LoVo (cell line): ENCODE data around the gene FBXL22.

ENCODE experiments used
- DNase-seq: peaks from one replicate; pipeline ENCODE4 v3.0.0-alpha.2; 2016; ENCODE audit warnings: low spot score

FBXL22 gene, protein sequence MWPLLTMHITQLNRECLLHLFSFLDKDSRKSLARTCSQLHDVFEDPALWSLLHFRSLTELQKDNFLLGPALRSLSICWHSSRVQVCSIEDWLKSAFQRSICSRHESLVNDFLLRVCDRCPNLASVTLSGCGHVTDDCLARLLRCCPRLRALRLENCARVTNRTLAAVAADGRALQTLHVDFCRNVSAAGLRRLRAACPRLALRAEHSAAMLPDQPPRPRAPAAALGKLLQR

DNA sequence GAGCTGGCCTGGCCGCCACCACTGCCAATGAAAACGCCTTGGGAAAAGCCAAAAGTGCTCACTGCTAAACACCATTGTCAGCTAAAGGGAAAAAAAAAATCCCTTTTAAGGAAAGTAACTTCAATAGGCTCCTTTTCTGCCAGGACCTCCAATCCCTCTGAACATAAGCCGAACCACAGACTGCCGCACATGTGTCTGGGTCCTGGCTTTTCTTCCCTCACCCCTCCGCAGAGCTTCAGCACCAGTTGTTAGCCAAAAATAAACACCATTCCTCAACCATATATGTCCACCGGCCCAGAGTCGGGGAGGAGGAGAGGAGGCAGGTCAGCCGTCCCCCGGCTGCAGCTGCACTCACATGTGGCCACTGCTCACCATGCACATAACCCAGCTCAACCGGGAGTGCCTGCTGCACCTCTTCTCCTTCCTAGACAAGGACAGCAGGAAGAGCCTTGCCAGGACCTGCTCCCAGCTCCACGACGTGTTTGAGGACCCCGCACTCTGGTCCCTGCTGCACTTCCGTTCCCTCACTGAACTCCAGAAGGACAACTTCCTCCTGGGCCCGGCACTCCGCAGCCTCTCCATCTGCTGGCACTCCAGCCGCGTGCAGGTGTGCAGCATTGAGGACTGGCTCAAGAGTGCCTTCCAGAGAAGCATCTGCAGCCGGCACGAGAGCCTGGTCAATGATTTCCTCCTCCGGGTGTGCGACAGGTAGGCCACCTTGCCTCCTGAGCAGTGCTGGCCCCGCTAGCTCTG, at the start of gene FBXL22:
FBXL22 (plus strand) TSS at position 350 of the 753 bp plus-strand sequence; CDS start at position 356, 6 bp downstream.
- no peak for DNase-seq

- no peak for DNase-seq
These were observed 45.8 kb upstream of the FBXL22 start for GRCh38 chr15:63551400-63551799.

DNA sequence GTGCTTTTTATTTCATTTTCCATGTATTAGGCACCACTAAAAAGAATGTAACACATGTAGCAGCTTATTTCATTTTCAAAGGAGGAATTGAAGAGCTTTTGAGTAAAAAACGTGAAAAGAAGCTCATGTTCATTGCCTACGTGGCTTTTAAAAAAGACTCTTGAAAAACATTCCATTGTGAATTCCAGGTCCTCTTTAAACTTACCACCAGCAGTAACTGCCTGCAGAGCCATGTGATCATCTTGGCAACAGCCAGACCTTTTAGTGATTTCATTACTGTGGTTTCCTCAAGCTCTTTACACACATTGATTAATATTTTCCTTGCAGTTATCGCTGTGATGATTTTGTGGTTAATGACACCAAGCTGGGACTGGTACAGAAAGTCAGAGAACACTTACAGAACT, 43.8 kb upstream of the FBXL22 start:
- DNase-seq, result no peak

- no peak for DNase-seq
These were observed 42.8 kb upstream of the FBXL22 start for GRCh38 chr15:63554337-63554927.

DNA sequence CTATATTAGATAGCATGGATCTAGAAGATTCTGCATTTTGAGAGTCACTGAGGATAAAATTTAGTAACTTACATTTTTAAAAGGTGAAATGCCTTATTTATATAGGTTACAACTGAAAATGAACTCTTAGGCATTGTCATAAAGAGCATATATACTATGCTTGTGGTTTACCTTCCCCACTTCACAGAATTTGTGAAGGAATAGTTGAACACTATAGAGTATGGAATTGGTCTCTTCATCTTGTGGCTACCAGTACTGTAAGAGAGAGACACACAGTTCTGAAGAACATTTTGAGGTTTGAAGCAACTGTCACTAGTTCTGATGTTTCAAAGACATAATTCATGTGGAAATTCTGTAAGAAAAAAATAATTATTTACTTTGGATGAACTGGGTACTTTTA, 41.7 kb upstream of the FBXL22 start:
- no peak for DNase-seq

- no peak for DNase-seq
These were observed 40.9 kb upstream of the FBXL22 start for GRCh38 chr15:63556246-63556645.

DNA sequence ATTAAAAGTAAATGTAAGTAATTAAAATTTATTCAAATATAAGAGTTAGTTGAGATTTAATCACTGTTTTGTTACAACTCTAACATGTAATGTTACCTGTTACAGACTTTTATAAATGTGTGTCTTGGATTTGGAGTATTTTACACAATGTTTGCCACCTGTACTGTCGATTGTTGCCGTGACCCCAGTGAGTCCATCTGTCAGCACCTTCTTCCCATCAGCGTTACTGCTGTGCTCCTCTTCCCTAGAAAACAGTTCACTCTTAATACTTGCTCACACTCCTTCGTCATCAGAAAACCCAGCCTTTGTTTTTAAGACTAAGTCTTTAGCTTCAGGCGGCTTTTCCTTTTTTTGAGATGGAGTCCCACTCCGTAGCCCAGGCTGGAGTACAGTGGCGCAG, 40.5 kb upstream of the FBXL22 start:
- DNase-seq, result no peak

DNA sequence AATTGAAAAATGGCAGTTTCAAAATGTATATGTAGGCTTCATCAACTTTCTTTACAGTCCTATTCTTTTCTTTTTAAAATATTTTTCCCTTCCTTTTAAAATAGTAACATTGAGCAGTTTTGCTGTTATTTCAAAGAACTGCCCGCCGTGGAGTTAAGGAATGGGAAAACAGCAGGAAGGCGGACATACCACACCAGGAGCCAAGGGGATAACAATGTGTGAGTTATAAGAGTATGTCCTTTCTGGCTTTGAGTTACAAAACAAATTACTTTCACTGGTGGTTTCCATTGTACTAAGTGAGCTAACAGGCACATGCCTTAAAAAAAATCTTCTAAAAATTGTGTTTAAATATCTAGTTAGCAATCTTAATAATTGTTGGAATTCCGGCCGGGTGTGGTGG, 37.4 kb upstream of the FBXL22 start:
- DNase-seq, result no peak

GRCh38 chr15:63560741-63561448, 36.3 kb upstream of the FBXL22 start:
- no peak for DNase-seq

- no peak for DNase-seq
These were observed 33.1 kb upstream of the FBXL22 start for GRCh38 chr15:63564093-63564492.

DNA sequence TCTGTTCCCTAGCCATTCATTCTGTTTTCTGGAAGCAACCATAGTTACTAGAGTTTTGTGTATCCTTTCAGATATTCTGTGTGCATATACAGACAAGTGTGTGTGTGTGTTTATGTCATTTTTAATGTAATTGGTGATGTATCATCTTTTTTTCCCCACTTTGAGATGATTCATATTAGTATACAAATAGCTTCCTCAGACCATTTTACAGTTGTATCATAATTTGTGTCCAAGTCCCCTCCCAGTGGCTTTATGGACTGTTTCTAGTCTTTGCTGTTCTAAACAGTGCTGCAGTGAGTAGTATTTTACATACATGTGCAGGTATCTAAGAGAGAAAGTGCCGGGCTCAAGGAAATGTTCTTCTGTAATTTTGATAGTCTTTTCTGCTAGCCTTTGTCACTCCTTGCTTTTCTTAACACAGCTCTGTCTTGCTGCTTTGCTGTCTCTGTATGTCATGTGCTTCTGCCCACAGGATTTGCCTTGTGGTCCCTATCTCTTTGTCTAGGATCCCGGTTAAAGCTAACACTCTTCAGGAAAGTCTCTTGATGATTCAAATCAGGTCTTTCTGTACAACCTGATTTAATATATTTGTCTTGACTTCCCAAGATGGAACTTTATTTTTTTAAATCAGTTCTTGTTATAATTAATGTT, 31.5 kb upstream of the FBXL22 start:
- DNase-seq, result no peak

DNA sequence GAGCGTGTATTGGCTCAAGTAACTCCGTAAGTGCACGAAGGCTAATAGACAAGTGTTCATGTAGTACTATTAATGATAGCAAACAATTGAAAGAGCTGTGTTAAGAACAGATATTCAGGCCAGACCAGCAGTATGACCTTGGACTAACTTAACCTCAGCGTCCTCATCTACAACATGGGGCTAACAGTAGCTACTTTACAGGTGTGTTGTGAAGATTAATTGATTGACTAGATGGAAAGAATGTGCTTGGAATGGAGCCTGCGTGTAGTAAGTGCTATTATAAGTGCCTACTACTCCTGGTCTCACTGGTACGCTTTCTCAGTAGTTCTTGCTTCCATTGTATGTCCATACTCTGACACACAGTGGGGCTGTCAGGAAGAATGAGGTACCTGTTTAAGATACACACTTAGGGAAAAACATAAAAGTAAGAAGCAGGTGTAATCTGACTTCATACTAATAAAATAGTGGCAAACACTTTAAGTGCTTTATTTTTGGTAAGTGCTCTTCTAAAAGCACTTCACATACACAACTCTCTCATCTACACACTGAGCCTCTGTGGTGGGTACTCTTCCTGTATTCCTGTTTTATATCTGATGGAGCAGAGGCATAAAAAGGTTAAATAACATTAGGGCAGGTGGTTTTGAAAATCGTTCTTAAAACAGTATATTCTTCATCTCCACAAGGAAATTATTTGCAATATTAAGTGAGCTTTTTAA, 24.3 kb upstream of the FBXL22 start:
- no peak for DNase-seq

DNA sequence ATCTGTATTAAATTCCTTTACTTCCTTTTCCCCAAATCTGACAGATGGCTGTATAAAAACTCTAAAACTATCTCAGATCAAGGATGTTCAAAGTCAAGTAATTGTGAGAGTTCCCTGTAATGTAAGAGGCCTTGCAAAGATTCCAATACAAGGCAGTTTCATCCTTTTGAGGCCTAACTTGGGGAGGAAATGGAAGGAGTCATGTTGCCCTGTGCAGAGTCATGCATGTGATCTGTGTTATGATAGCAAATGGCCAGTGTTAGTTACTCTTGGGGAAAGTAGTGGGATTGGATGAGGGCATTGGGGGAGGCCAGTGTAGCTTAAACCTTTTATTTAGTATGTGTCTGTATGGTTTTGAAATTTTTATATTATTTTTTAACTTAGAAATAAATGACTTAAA, 23.7 kb upstream of the FBXL22 start:
- DNase-seq, result no peak

- no peak for DNase-seq
These were observed 21.9 kb upstream of the FBXL22 start for GRCh38 chr15:63575312-63575711.

GRCh38 chr15:63576441-63576840, 20.7 kb upstream of the FBXL22 start:
- DNase-seq, result no peak

- DNase-seq, result no peak
These were observed 15.0 kb upstream of the FBXL22 start for GRCh38 chr15:63582179-63582578.

- DNase-seq, result no peak
These were observed 14.3 kb upstream of the FBXL22 start for GRCh38 chr15:63582718-63583426.

DNA sequence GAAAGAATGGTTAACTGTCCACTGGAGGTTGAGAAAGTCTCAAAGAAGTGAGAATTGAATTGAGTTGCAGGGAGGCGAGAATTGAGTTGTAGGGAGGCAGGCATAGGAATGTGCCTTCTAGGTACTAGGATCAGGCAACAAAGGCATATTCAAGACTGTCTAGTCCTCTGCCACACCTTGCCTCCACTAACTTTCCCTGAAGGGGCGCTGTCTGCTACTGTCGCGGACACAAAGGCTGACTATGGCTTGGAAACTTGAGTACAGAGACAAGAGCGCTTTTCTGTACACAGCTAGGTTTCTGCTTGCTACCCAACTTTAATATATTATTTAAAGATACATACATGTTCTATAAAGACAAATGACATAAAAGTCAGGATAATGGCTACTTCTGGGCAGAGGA, 10.4 kb upstream of the FBXL22 start:
- no peak for DNase-seq

DNA sequence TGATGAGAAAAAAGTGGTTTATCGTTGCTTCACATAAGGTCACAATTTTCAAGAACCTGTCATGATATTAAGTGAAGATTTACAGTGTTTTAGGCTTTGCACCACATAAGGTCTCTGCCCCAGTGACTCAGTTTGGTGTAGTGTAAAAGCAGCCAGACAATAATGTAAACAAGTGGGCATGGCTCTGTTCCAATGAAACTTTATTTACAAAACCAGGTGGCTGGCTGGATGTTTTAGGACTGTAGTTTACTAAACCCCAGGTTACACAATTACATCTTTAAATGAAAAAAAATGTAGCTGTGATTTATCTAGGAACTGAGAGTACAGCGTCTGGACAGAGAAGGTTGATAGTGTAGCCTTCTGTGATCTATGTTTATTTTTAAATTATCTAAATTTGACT, 9.7 kb upstream of the FBXL22 start:
- DNase-seq, result no peak

DNA sequence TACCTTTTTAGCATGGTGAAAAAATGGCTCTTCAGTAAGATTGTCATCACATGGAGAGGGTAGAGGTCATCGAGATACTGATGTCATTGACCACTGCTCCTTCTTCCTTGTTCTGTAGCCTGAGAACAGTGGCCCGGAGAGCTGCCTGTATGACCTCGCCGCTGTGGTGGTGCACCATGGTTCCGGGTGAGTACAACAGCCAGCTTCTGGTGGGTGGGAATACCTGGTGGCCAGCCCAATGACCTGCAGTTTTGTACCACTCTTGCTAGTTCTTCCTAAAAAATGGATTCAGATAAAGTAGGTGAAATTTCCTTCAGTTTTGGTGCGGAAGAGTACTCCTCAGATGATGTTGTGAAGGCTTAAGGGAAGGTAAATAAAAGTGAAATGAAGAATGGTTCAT, 8.4 kb upstream of the FBXL22 start:
- DNase-seq, result no peak
